ENCODE results near the gene AFAP1. TPM values are rescaled to one million over a fixed set of nuclear protein-coding genes. Genes with fewer than 3 reads are reported as not detected.

AFAP1 gene
- total RNA-seq, 1 donor from 2014 or later, result 0.24 TPM

DNA sequence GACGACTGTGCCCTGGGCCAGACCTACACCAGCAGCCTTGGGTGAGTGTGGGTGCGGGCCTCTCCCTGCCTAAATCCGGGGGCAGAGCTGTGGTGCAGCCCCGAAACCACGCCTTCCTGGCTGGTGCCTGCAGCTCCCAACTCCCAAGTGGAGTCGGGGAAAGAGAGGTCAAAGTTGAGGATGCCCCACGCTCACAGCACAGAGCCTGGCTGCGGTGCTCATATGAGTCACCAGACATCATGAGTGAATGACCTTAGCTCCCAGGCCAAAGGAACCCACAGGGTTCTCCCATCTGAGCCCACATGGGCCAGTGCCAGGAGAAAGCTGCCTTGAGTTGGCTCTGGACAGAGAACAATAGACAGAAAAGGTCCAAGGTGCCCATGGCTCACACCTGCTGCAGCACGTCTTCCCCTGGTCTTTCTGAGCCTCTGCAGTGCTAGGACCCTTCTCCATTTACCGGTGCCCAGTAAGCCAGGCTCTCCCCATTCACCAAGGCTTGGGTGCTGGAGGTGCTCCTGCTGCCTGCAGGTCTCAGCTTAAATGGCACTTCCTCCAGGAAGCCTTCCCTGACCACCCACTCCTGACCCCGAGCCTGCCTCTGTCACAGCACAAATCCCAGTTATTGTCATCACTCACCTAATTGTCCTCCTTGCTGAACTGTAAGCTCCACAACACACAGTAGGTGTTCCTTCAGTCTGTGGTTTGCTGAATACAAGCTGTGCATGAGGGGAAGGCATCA is 224.2 kb downstream of the AFAP1 start:
- intact Hi-C loops (cut with micrococcal nuclease), result loop anchor here (5.0 kb wide), 1 partner anchor 993 kb away; no protein-coding TSS in a partner anchor
- H3K4me3 Mint-ChIP-seq, result no peak overlapping the region
- ATAC-seq (ENCODE audit: low read depth) (no peak), DNase-seq (no peak)
- no peak overlapping the region for H3K27ac Mint-ChIP-seq
- ChIA-PET POLR2A (no interaction called here), CTCF (no interaction called here)
- TF ChIP-seq, protein P1, sequence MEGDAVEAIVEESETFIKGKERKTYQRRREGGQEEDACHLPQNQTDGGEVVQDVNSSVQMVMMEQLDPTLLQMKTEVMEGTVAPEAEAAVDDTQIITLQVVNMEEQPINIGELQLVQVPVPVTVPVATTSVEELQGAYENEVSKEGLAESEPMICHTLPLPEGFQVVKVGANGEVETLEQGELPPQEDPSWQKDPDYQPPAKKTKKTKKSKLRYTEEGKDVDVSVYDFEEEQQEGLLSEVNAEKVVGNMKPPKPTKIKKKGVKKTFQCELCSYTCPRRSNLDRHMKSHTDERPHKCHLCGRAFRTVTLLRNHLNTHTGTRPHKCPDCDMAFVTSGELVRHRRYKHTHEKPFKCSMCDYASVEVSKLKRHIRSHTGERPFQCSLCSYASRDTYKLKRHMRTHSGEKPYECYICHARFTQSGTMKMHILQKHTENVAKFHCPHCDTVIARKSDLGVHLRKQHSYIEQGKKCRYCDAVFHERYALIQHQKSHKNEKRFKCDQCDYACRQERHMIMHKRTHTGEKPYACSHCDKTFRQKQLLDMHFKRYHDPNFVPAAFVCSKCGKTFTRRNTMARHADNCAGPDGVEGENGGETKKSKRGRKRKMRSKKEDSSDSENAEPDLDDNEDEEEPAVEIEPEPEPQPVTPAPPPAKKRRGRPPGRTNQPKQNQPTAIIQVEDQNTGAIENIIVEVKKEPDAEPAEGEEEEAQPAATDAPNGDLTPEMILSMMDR (IDR thresholded peaks at IDR 0.05), result no peak
- no peaks in the 10 kb centered on the region for H3K9me3 Mint-ChIP-seq
- no peaks in the 10 kb centered on the region for H3K4me1 Mint-ChIP-seq
- no peaks in the 10 kb centered on the region for H3K36me3 Mint-ChIP-seq (ENCODE audit: low read depth)
- H3K27me3 Mint-ChIP-seq, result peaks cover 8% of the 10 kb centered on the region

DNA sequence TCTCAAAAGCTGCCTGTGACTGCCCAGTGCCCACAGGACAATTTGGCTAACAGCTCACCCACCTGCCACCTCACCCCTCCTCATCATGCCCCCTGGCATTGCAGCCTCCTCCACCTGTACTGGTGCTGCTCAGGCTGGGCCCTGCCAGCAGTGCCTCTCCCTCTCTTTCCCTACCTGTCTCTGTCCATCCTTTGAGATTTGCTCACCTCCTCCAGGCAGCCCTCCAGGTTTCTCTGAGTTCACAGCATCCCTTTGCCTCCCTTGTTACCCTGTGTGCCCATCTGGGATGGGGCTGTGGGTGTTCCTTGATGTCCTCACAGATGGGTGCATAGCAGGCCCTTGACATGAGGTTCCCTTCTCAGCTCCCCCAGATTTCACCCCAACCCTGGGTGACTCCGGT is 224.9 kb downstream of the AFAP1 start:
- no peaks in the 10 kb centered on the region for H3K4me1 Mint-ChIP-seq
- no peaks in the 10 kb centered on the region for H3K9me3 Mint-ChIP-seq
- DNase-seq (no peak), ATAC-seq (ENCODE audit: low read depth) (no peak)
- POLR2A ChIA-PET, result no interaction called here
- CTCF ChIA-PET, result no interaction called here
- peaks cover 6% of the 10 kb centered on the region for H3K27me3 Mint-ChIP-seq
- TF ChIP-seq, protein P1 (IDR thresholded peaks at IDR 0.05), result no peak
- no peak overlapping the region for H3K27ac Mint-ChIP-seq
- no peaks in the 10 kb centered on the region for H3K36me3 Mint-ChIP-seq (ENCODE audit: low read depth)
- H3K4me3 Mint-ChIP-seq, result no peak overlapping the region
- intact Hi-C loops (cut with micrococcal nuclease), result loop anchor here (5.0 kb wide), 1 partner anchor 992 kb away; no protein-coding TSS in a partner anchor

DNA sequence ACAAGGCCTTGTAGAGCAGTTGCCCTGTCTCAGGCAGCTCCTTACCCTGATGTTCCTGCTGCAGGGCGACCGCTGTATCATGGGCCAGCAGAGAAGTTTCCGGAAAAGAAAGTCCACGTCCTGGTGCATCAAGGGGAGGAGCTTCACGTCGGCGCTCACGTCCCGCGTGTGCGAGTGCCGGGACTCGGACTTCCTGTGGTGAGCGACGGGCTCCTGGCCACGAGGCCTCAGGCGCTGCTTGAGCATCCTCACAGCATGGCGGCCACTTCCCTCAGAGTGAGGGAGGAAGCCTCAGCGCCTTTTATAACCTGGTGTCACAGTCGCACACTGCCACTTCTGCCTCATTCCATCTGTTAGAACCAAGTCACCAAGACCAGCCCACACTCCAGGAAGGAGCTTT is 225.5 kb downstream of the AFAP1 start:
- no peak overlapping the region for H3K27ac Mint-ChIP-seq
- POLR2A ChIA-PET, result no interaction called here
- no peaks in the 10 kb centered on the region for H3K4me1 Mint-ChIP-seq
- intact Hi-C loops (cut with micrococcal nuclease), result no loop called here
- no peaks in the 10 kb centered on the region for H3K36me3 Mint-ChIP-seq (ENCODE audit: low read depth)
- TF ChIP-seq, protein P1 (IDR thresholded peaks at IDR 0.05), result no peak
- no peaks in the 10 kb centered on the region for H3K9me3 Mint-ChIP-seq
- ATAC-seq (ENCODE audit: low read depth) (no peak), DNase-seq (no peak)
- CTCF ChIA-PET, result no interaction called here
- H3K27me3 Mint-ChIP-seq, result peaks cover 6% of the 10 kb centered on the region
- no peak overlapping the region for H3K4me3 Mint-ChIP-seq

DNA sequence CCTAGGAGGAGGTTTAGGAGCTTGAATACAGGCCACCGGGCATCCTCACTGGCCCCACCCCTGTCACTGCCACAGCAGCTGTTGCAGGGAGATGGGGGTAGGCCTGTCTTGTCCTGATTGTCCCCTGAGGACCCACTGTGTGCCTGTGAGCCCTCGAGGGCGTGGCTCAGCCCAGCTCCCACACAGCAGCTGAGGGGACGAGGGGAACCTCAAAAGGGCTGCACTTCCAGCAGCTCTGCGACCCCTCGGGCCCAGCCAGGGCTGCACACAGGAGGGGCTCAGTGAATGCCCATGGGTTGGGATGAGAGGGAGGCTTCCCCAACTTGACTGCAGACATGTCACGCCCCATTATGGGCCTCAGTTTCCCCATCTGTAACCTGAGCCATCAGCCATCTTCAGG is 225.9 kb downstream of the AFAP1 start:
- ChIA-PET POLR2A (no interaction called here), CTCF (no interaction called here)
- Mint-ChIP-seq H3K36me3 (ENCODE audit: low read depth) (no peaks in the 10 kb centered on the region), H3K27ac (no peak overlapping the region), H3K4me3 (no peak overlapping the region), H3K9me3 (no peaks in the 10 kb centered on the region), H3K4me1 (no peaks in the 10 kb centered on the region), H3K27me3 (peaks cover 6% of the 10 kb centered on the region)
- no peak for DNase-seq
- TF ChIP-seq, protein P1 (IDR thresholded peaks at IDR 0.05), result no peak
- no peak for ATAC-seq (ENCODE audit: low read depth)
- intact Hi-C loops (cut with micrococcal nuclease), result no loop called here

DNA sequence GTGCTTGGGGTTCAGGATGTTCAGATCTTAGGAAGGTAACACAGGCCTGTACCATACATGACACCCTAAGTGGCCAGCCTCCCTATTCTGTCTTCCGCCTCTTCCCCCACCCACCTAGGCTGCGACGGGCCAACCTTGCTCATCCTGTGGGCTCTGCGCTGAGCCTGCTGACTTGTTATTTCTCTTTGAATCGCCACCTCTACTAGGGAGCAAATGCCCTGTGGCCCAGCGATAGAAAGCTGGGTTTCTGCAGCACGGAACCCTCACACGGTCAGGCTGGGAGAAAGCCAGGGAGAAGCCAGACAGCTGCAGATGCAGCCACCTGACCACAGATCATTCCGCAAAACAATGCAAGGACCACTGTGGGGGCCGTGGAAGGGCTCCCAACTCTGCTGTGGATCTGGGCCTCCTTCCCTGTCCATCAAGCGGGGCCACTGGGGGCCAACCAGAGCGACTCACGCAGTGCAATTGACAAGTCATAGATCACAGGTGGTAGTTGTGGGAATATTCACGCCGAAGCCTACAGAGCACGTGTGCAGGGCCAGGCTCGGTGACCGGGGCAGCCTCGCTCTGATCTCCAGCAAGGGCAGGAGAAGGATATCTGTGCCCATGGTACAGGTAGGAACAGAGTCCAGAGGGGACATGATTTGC is 227.5 kb downstream of the AFAP1 start:
- H3K4me3 Mint-ChIP-seq, result no peak overlapping the region
- peaks cover 2% of the 10 kb centered on the region for H3K27me3 Mint-ChIP-seq
- ChIA-PET POLR2A (no interaction called here), CTCF (no interaction called here)
- H3K9me3 Mint-ChIP-seq, result no peaks in the 10 kb centered on the region
- H3K36me3 Mint-ChIP-seq (ENCODE audit: low read depth), result no peaks in the 10 kb centered on the region
- no peak overlapping the region for H3K27ac Mint-ChIP-seq
- H3K4me1 Mint-ChIP-seq, result no peaks in the 10 kb centered on the region
- TF ChIP-seq, protein P1 (IDR thresholded peaks at IDR 0.05), result no peak
- ATAC-seq (ENCODE audit: low read depth), result no peak
- DNase-seq, result no peak
- intact Hi-C loops (cut with micrococcal nuclease), result no loop called here
